ENCODE data around the gene KAT6B.

- TF ChIP-seq POLR2AphosphoS5 (IDR thresholded peaks at IDR 0.05) (no peak), CTCF (IDR thresholded peaks at IDR 0.05) (no peak), POLR2A (IDR thresholded peaks at IDR 0.05) (no peak), EP300 (IDR thresholded peaks at IDR 0.05) (no peak)
Measured at GRCh38 chr10:75032813-75033212, 206.4 kb downstream of the KAT6B start.
